Osteocyte (in vitro differentiated cells): ENCODE data around the gene MFAP5. TPM values are rescaled to one million over a fixed set of nuclear protein-coding genes. Genes with fewer than 3 reads are reported as not detected.

Experiments
- DNase-seq: peaks from one replicate; pipeline ENCODE4 v3.0.0; 2021; ENCODE audit warnings: mixed read lengths; ENCODE audit not compliant: unreplicated experiment; ENCODE audit errors: extremely low spot score
- H3K27ac Mint-ChIP-seq: one replicate; pipeline ENCODE4 v1.8.0; 2021; ENCODE audit warnings: mild to moderate bottlenecking, mixed read lengths; ENCODE audit not compliant: unreplicated experiment
- H3K27me3 Mint-ChIP-seq: one replicate; pipeline ENCODE4 v1.8.0; 2021; ENCODE audit warnings: mixed read lengths; ENCODE audit not compliant: unreplicated experiment
- H3K36me3 Mint-ChIP-seq: one replicate; pipeline ENCODE4 v1.8.0; 2021; ENCODE audit warnings: mixed read lengths; ENCODE audit not compliant: unreplicated experiment
- H3K4me1 Mint-ChIP-seq: one replicate; pipeline ENCODE4 v1.8.0; 2021; ENCODE audit warnings: mixed read lengths; ENCODE audit not compliant: unreplicated experiment
- H3K4me3 Mint-ChIP-seq: one replicate; pipeline ENCODE4 v1.8.0; 2021; ENCODE audit warnings: mild to moderate bottlenecking, moderate library complexity, mixed read lengths; ENCODE audit not compliant: unreplicated experiment
- H3K9me3 Mint-ChIP-seq: one replicate; pipeline ENCODE4 v1.8.0; 2021; ENCODE audit warnings: mixed read lengths; ENCODE audit not compliant: unreplicated experiment
- CTCF ChIP-seq: fragments of 200-600 bp; sonication (generic); IDR thresholded peaks from 2 replicates; pipeline ENCODE4 v1.5.0; 2021; ENCODE audit warnings: antibody characterized with exemption, mild to moderate bottlenecking, moderate library complexity
- total RNA-seq: library from RNA; stranded (reverse); gene quantifications from 2 replicates; pipeline ENCODE4 v1.2.1, GENCODE V29; 2021

Gene MFAP5
- total RNA-seq, 1 donor from 2014 or later, result not detected

- H3K27ac Mint-ChIP-seq, result no peak overlapping the region
- DNase-seq, result no peak
- H3K4me1 Mint-ChIP-seq, result peaks cover 12% of the 10 kb centered on the region
- H3K36me3 Mint-ChIP-seq, result no peaks in the 10 kb centered on the region
- no peak overlapping the region for H3K4me3 Mint-ChIP-seq
- no peak for TF ChIP-seq CTCF
- no peaks in the 10 kb centered on the region for H3K9me3 Mint-ChIP-seq
- H3K27me3 Mint-ChIP-seq, result peaks cover 5% of the 10 kb centered on the region
Measured at GRCh38 chr12:8681129-8681884, 18.7 kb upstream of the MFAP5 start.

GRCh38 chr12:8680533-8680932, 17.9 kb upstream of the MFAP5 start:
- peaks cover 12% of the 10 kb centered on the region for H3K4me1 Mint-ChIP-seq
- no peak overlapping the region for H3K4me3 Mint-ChIP-seq
- no peaks in the 10 kb centered on the region for H3K9me3 Mint-ChIP-seq
- H3K27ac Mint-ChIP-seq, result no peak overlapping the region
- peak; percentile 22 for TF ChIP-seq CTCF
- peaks cover 5% of the 10 kb centered on the region for H3K27me3 Mint-ChIP-seq
- H3K36me3 Mint-ChIP-seq, result no peaks in the 10 kb centered on the region
- DNase-seq, result no peak

GRCh38 chr12:8678661-8679111, 16.1 kb upstream of the MFAP5 start:
- no peaks in the 10 kb centered on the region for H3K36me3 Mint-ChIP-seq
- H3K4me1 Mint-ChIP-seq, result peaks cover 12% of the 10 kb centered on the region
- H3K27ac Mint-ChIP-seq, result no peak overlapping the region
- peaks cover 5% of the 10 kb centered on the region for H3K27me3 Mint-ChIP-seq
- no peak for DNase-seq
- no peak overlapping the region for H3K4me3 Mint-ChIP-seq
- TF ChIP-seq CTCF, result no peak
- H3K9me3 Mint-ChIP-seq, result no peaks in the 10 kb centered on the region

DNA sequence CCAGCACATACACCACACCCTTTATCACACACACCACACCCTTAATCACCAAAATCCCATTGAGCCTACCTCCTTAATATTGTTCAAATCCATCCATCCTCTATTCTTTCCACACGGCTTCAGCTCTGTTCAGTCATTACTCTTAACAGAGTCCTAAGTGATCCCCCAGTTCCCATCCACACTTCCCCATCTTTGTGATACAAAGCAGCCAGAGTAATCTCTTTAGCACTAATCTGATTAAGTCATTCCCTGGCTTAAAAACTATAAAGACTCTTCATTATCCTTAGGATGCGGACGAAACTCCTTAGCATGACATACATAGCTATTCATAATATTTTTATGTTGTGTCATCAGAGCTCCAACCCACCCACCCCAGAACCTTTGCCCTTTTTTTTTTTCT, 14.7 kb upstream of the MFAP5 start:
- H3K36me3 Mint-ChIP-seq, result no peaks in the 10 kb centered on the region
- H3K9me3 Mint-ChIP-seq, result no peaks in the 10 kb centered on the region
- TF ChIP-seq CTCF, result no peak
- peaks cover 5% of the 10 kb centered on the region for H3K27me3 Mint-ChIP-seq
- H3K4me3 Mint-ChIP-seq, result no peak overlapping the region
- H3K27ac Mint-ChIP-seq, result no peak overlapping the region
- H3K4me1 Mint-ChIP-seq, result peaks cover 12% of the 10 kb centered on the region
- DNase-seq, result no peak

GRCh38 chr12:8676651-8677050, 14.0 kb upstream of the MFAP5 start:
- H3K9me3 Mint-ChIP-seq, result no peaks in the 10 kb centered on the region
- H3K27ac Mint-ChIP-seq, result no peak overlapping the region

More at GRCh38 chr12:8676651-8677050, 14.0 kb upstream of the MFAP5 start:
- Mint-ChIP-seq H3K4me3 (no peak overlapping the region), H3K4me1 (peaks cover 7% of the 10 kb centered on the region), H3K36me3 (no peaks in the 10 kb centered on the region), H3K27me3 (peaks cover 8% of the 10 kb centered on the region)
- no peak for DNase-seq
- no peak for TF ChIP-seq CTCF
